NCI-H2171 treated with DMSO at 0.1 percent for 48 hours (cell line): ENCODE data around the gene HNRNPL.
"Not testable (repeated sequence)": the region's sequence is repeated elsewhere in the genome, so short reads cannot be mapped to it uniquely, and the experiment has no call there.

ENCODE experiments used
- DNase-seq: peaks from one replicate; lab custom pipeline; 2025; lab: John Stamatoyannopoulos, UW

Gene HNRNPL

GRCh38 chr19:38849860-38850435 lies at the start of gene HNRNPL:
TSS of gene HNRNPL (minus strand) at chr19:38849986. CDS start at chr19:38849966, 20 bp downstream.
- DNase-seq, result peak; percentile 100

GRCh38 chr19:38898788-38899446 lies 49.1 kb upstream of the HNRNPL start:
- DNase-seq, result no peak

DNA sequence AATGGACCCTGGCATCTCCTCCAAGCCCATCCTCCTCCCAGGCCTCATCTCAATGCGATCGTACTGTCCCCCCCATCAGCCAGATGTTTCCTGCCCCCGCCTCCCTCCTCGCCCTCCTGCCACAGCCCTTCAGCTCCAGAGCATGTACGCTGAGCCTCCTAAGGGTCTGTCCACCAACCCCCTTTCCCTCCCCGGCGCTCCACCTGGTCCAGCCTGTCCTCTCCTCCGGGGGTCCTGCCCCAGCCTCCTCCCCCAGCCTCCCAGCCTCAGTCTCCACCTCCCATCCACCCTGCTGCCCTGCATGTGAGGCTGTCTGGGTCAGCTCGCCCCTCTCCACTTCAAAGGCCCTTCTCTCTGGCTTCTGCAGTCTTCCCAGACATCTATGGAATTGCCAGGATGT lies 45.2 kb upstream of the HNRNPL start:
- no peak for DNase-seq

DNA sequence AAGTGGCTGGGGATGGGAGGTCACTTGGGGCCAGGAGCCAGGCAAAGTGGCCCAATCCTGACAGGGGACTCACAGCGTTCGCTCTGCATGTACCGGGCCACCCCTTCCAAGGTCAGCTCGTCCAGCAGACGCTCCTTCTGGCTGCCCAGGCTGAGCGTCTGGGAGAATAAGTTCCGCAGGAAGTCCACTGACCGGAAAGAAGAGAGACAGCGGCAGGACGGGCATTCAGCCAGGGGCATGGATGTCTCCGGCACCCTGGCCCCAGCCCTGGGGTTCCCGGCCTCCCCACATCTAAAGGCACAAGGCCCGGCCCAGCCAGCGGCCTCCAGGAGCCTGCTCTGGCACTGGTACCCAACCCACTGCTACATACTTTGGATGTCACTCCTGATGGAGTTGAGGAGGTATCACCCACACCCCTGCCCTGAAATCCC lies 43.6 kb upstream of the HNRNPL start:
- no peak for DNase-seq

DNA sequence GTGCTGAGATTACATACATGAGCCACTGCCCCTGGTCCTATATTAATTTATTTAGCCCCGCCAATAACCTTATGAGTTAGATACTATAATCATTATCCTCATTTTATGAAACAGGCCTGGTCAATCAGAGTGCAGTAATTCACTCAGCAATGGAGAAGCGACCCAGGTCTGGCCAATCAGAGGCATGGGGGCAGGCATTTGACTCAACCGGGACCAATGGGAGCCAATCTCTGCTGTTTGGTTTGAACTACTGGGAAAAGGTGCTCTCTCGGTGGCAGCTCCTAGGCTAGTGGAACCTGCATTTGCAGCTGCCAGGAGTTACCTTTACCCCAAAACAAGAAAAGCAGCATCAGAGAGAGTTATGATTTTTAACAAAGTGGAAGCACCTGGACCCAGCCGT lies 43.1 kb upstream of the HNRNPL start:
- no peak for DNase-seq

GRCh38 chr19:38891771-38892170 lies 42.0 kb upstream of the HNRNPL start:
- no peak for DNase-seq

- DNase-seq, result no peak
Measured at GRCh38 chr19:38890686-38891085, 40.9 kb upstream of the HNRNPL start.

DNA sequence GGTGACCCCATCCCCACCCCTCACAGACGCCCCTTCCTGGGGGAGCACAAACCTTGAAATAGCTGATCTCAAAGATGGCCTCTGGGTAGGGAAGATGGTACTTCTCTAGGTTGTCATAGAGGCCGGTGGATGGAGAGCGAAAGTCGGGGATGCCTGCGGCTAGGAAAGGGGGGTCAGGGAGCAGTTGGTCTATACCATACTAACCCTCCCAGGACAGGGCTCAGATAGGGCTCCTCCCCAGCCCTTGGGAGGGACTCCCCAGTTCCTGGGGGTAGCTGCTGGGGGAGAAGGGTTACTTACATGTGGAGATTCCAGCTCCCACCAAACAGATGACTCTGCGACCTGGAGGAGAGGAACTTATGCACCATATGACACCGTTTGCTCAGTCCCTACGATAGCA lies 40.0 kb upstream of the HNRNPL start:
- no peak for DNase-seq

DNA sequence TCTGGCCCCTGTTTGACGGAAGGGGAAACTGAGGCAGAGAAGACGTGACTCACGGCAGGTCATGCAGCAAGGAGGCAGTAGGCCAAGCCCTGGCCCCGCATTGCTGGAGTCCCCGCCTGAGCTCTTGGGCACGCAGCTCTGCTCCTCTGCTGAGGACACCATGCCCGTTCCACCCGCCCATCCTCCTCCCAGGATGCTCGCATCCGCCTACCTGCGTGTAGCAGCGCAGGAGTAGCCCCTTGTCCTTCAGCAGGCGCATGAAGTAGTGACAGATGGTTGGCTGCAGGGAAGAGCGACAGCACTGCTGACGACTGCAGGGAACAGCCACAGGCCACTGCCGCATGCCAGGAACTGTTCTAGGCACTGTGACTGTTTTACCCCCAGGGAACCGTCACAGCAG lies 39.1 kb upstream of the HNRNPL start:
- DNase-seq, result no peak

DNA sequence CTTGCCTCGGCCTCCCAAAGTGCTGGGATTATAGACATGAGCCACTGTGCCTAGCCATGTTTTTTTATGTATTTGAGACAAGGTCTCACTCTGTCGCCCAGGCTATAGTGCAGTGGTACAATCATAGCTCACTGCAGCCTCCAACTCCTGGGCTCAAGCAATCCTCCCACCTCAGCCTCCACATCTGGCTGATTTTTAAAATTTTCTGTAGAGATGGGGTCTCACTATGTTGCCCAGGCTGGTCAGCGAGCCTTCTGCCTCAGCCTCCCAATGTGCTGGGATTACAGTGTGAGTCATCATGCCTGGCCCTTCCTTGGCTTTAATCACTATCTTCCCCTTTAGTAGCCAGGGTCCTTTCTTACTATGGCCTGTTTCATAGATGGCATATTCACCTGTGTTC lies 34.9 kb upstream of the HNRNPL start:
- not testable (repeated sequence) for DNase-seq

DNA sequence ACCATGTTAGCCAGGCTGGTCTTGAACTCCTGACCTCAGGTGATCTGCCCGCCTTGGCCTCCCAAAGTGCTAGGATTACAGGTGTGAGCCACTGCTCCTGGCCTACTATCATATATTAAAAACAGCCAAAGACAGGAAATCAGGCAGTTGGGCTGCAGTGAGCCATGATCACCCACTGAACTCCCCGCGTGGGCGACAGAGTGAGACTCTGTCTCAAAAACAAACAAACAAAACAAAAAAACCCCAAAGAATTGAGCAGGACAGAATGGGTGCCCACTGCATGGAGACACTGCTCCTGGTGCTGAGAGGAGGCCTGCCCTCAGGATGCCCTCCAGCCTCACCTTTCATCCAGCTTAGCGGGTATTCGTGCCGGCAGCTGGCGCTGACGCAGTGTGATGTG lies 33.5 kb upstream of the HNRNPL start:
- no peak for DNase-seq

DNA sequence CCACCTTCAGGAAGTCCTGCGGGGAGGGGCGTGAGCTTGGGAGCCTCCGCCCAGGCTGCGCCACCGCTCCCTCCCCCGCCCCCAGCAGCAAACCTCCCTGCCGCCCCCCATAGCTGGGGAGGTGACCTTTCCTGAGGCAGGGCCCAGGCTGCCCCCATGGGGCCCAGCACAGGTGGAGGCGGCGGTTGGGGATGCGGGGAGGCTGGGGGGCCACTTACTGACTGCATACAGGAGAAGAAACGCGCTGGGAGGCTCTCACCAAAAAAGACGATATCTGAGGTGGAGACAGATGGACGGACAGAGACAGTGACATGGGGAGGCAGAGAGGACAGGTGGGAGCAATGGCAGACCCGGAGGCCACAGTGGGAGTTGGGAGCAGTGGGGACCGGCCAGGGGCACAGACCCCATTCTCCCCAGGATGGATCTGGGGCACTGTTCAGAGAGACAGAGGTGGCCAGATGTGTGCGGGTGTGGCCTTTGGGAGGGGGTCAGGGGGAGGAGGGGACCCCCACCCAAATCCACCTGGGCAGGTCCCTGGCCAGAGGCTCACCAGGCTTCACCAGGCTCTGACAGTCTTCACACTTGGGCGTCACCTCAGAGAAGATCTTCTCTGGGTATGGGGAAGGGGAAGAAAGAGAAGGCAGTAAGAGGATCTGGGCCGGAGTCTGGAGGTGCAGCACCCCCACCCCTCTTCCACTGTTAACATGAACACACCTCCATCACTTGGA lies 31.3 kb upstream of the HNRNPL start:
- no peak for DNase-seq

- DNase-seq, result no peak
Measured at GRCh38 chr19:38880076-38880881, 30.5 kb upstream of the HNRNPL start.

GRCh38 chr19:38879400-38879751 lies 29.6 kb upstream of the HNRNPL start:
- no peak for DNase-seq

DNA sequence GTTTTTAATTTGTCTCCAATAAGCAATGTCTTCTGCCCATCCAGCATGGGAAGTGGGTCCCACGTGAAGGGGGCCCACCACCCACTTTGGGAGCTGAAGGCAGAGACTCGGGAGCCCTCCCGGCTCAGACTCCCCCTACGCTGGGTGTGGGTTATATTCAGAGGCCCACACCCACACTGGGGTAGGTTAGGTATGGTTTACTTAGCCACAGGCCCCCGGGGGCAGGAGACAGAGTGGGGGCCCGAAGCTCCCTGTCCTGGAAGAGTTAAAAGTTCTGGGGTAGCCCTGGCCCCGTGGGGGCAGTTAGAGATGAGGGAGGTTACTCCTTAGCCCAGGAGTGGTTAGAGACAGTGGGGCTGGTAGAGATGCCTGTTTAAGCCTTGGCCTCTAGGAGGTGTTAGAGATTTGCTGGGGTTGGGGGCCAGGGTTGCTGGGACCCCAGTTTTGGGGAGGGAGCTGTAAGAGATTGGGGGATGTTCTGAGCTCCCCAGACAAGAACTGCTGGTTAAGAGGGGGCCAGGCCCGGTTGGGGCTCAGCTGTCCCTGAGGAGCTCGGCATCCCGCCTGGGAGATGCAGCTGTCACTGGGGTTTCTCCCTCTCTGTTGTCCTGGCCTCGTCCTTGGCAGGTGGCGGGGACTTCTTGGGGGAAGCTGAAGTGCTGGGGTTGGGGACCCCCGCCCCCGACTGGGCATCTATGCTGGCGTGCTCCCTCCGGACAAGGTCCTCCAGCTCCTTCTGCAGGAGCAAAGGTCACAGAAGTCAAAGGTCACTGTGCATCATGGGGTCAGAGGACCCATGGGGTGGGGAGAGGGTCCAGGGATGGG lies 29.0 kb upstream of the HNRNPL start:
- no peak for DNase-seq

DNA sequence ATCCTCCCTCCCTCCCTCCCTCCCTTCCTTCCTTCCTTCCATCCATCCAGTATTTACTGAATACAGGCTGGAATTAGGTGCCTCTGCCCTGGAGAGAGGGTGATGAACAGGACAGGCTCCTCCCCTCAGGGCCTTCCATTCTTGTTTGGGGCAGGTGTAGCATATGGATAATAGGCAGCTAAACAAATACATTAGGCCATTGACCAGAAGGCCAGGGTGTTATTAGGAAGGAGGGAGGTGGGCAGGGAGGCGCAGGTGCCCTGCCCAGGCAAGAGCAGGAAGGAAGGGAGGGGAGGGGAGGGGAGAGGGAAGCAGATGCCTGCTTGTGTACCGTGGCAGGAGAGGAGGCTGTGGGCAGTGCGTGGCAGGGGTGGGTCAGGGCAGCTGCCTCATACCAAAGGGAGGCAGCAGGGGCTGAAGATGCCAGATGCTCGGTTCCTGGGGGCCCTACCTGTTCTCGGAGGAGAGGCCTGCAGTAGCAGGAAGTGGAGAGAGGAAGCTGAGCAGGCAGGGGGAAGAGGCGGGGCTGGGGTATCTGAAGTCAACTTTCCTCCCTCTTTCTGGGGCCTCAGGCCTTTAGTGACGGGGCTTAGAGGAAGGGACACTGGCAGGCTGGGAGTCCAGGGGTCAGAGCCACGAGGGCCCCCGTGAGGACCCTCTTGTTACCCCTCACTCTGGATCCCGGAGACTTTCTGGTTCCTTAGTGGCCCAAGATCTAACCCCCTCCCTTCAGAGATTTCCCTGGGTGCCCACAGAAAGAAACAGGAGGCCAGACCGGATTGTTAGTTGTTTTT lies 28.2 kb upstream of the HNRNPL start, which contains the start of gene RINL:
TSS of gene RINL (minus strand) at position 495 of the 794 bp plus-strand sequence. CDS start 1,533 bp downstream, outside the sequence.
- peak; percentile 92 for DNase-seq

DNA sequence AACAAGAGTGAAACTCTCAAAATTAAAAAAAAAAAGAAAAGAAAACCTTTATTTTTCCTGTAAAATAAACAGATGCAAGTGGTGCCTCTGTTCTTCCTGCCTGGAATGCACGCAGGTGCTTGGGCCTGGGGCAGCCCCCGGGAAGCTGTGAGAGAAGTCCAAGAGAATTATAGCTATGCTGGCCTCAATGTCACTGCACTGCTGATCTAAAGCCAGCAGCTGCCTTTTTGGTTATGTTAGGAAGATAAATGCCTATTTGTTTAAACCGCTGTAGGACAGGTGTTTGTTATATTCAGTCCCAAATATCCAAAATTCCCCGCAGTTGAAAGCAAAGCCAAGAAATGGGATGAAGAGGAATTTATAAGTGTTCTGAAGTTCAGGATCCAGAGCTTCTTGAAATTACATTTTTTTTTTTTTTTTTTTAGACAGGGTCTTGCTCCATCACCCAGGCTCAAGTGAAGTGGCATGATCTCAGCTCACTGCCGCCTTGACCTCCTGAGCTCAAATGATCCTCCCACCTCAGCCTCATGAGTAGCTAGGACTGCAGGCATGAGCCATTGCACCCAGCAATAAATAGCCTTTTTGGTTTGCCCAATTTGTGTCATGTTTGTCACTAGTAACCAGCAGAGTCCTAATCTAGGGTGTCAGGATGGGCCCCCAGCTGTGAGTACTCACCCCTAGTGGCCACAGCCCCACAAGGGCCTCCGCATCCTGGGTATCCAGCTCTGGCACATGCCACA lies 26.0 kb upstream of the HNRNPL start:
- no peak for DNase-seq

GRCh38 chr19:38873400-38873799 lies 23.6 kb upstream of the HNRNPL start:
- DNase-seq, result not testable (repeated sequence)

DNA sequence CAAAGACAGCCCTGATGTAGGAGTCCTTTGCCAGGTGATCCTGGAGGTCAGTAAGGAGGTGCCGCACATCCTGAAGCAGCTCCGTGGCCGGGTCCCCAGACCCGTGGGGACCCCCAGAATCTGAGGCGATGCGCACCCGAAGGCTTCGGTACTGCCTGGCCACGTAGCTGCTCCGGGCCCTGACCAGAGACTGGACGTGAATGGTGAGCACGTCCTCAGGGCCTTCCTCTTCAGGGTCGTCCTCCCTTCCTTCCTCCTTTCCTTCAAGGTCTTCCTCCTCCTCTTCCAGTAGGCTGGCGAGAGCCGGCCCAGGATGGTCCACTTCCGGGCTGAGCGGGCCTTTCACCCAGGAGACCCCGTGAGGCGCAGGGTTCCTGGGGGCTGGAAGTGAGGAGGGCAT lies 20.8 kb upstream of the HNRNPL start:
- DNase-seq, result no peak
